ENCODE data around the gene NINL.

GRCh38 chr20:25489221-25489871, 96.0 kb downstream of the NINL start:
- TF ChIP-seq CTCF (IDR thresholded peaks at IDR 0.05 in 2 of 3, conservative IDR thresholded peaks at IDR 0.05 in 1 of 3; ENCODE audit: borderline replicate concordance in 1 of 3, insufficient read depth in 1 of 3, low read depth in 2 of 3, low read length in 2 of 3): no peak
- no peak for TF ChIP-seq SP1 (IDR thresholded peaks at IDR 0.05; ENCODE audit: low read depth)
- TF ChIP-seq JUND (IDR thresholded peaks at IDR 0.05): no peak
- no peak for TF ChIP-seq ZNF274 (IDR thresholded peaks at IDR 0.05; ENCODE audit: low read depth, low read length)
- no peak for TF ChIP-seq MAX (IDR thresholded peaks at IDR 0.05)
- TF ChIP-seq POLR2A (IDR thresholded peaks at IDR 0.05; ENCODE audit: borderline replicate concordance, extremely low read depth, insufficient read depth, insufficient read length): no peak
